ENCODE data around the gene GUK1.

DNA sequence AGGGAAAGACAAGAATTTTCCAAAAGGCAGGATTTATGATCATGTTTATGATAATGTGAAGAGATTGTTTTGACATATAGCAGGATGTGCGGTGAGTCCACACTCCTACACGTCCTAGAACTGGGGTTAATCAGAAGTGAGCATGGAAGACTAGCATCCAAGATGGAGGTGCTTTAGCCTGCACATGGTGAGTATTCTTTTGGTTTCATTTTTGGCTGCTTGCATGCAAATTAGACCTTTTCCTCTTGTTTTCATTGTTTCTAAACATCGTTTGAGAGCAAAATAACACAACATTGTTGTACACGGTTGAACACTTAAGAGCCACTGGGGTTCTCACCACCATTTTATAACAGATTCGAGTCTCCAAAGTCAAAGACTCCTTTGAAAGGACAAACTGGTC, 14.9 kb upstream of the GUK1 start:
- TF ChIP-seq, protein P1, sequence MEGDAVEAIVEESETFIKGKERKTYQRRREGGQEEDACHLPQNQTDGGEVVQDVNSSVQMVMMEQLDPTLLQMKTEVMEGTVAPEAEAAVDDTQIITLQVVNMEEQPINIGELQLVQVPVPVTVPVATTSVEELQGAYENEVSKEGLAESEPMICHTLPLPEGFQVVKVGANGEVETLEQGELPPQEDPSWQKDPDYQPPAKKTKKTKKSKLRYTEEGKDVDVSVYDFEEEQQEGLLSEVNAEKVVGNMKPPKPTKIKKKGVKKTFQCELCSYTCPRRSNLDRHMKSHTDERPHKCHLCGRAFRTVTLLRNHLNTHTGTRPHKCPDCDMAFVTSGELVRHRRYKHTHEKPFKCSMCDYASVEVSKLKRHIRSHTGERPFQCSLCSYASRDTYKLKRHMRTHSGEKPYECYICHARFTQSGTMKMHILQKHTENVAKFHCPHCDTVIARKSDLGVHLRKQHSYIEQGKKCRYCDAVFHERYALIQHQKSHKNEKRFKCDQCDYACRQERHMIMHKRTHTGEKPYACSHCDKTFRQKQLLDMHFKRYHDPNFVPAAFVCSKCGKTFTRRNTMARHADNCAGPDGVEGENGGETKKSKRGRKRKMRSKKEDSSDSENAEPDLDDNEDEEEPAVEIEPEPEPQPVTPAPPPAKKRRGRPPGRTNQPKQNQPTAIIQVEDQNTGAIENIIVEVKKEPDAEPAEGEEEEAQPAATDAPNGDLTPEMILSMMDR (IDR thresholded peaks at IDR 0.05; ENCODE audit: low read depth, low read length): no peak
- TF ChIP-seq MYC (IDR thresholded peaks at IDR 0.05; ENCODE audit: low read depth, low read length) (no peak), POLR2A (IDR thresholded peaks at IDR 0.05; ENCODE audit: extremely low read depth, insufficient read length) (no peak)
